HepG2 (cell line): ENCODE data around the gene TRIM3. TPM values are rescaled to one million over a fixed set of nuclear protein-coding genes. Genes with fewer than 3 reads are reported as not detected.

Experiments used
- ATAC-seq: fragments of 200-7000 bp; cut with Tn5 transposase; 3 replicates; pipeline ENCODE4 v1.9.1; 2020; ENCODE audit warnings: mild to moderate bottlenecking, moderate library complexity
- BruUV-seq: library from RNA; stranded (reverse); fragments of 400-500 nt; replicated peaks from 2 replicates; lab custom pipeline; 2021; lab: Mats Ljungman, UMichigan
- CTCF ChIA-PET: fragments of 300-600 bp; formaldehyde crosslinking; extraction: SDS; loops from one replicate; lab custom pipeline; 2021; ENCODE audit warnings: low total read pairs, inconsistent platforms, low intra/inter-chr PET ratio; lab: Yijun Ruan, JAX
- POLR2A ChIA-PET: fragments of 350-600 bp; sonication (Branson Sonifier 250); formaldehyde crosslinking; loops from one replicate; lab custom pipeline; 2020; ENCODE audit warnings: antibody characterized with exemption, inconsistent platforms; lab: Yijun Ruan, JAX
- DNase-seq: peaks from one replicate; pipeline ENCODE4 v3.0.0-alpha.2; 2015; ENCODE audit warnings: low spot score
- FAIRE-seq: peaks from 3 replicates; lab custom pipeline; 2011; peaks lifted over from hg19 to GRCh38; lab: Jason Lieb, UNC
- H2AFZ ChIP-seq: one replicate; pipeline ENCODE4 v1.6.1; 2011; ENCODE audit warnings: low read length, inconsistent platforms
- H3K27ac ChIP-seq: fragments of 300-600 bp; 3 replicates; pipeline ENCODE4 v1.8.0; 2011; ENCODE audit warnings: mixed run types, mild to moderate bottlenecking, mixed read lengths, low read length, inconsistent platforms; ENCODE audit not compliant: insufficient read depth; ENCODE audit errors: extremely low read length
- H3K27me3 ChIP-seq, 2 experiments: fragments of 200-600 bp in 1 of 2; 2 replicates in 1 of 2; 3 replicates in 1 of 2; pipeline versions ENCODE4 v1.6.0 to v1.8.0; 2011; ENCODE audit warnings: low read length in 2 of 2, mild to moderate bottlenecking in 2 of 2, moderate library complexity in 2 of 2, inconsistent platforms in 1 of 2; ENCODE audit not compliant: insufficient read depth in 2 of 2, control insufficient read depth in 1 of 2
- H3K36me3 ChIP-seq, 2 experiments: fragments of 200-600 bp in 1 of 2; replicated peaks in 1 of 2; 2 replicates in 1 of 2; 3 replicates in 1 of 2; pipeline versions ENCODE4 v1.5.1 to v1.8.0; 2011; ENCODE audit warnings: low read length in 2 of 2, inconsistent platforms in 1 of 2; ENCODE audit not compliant: insufficient read depth in 2 of 2, control insufficient read depth in 1 of 2
- H3K4me1 ChIP-seq: 2 replicates; pipeline ENCODE4 v1.5.1; 2012; ENCODE audit warnings: low read length, inconsistent platforms; ENCODE audit not compliant: insufficient read depth
- H3K4me2 ChIP-seq: 2 replicates; pipeline ENCODE4 v1.6.0; 2011; ENCODE audit warnings: low read depth, low read length, inconsistent platforms
- H3K4me3 ChIP-seq, 3 experiments: fragments of 200-600 bp in 1 of 3; sonication (generic), shearing (Covaris generic) in 1 of 3; replicated peaks in 1 of 3; 2 replicates each; pipeline ENCODE4 v1.5.1; 2011 to 2016; ENCODE audit warnings: low read length in 3 of 3, inconsistent platforms in 2 of 3, low read depth in 2 of 3, mild to moderate bottlenecking in 2 of 3, control low read depth in 1 of 3, mixed read lengths in 1 of 3; ENCODE audit not compliant: insufficient read depth in 1 of 3
- H3K79me2 ChIP-seq: one replicate; pipeline ENCODE4 v1.6.1; 2011; ENCODE audit warnings: low read length, inconsistent platforms; ENCODE audit not compliant: insufficient read depth
- H3K9ac ChIP-seq: 2 replicates; pipeline ENCODE4 v1.6.0; 2011; ENCODE audit warnings: mild to moderate bottlenecking, low read depth, low read length, inconsistent platforms; ENCODE audit not compliant: insufficient read depth
- H3K9me3 ChIP-seq: 2 replicates; pipeline ENCODE4 v1.5.1; 2012; ENCODE audit warnings: mild to moderate bottlenecking, low read length
- H4K20me1 ChIP-seq: 2 replicates; pipeline ENCODE4 v1.6.0; 2011; ENCODE audit warnings: inconsistent platforms, mild to moderate bottlenecking, low read length, moderate library complexity; ENCODE audit not compliant: insufficient read depth
- CENPT ChIP-seq: sonication (generic); formaldehyde crosslinking; IDR thresholded peaks from 2 replicates; pipeline ENCODE4 v1.8.0; 2022; ENCODE audit warnings: low read depth, mild to moderate bottlenecking, moderate library complexity, missing genetic modification reagents
- MBD4 ChIP-seq: IDR thresholded peaks from 2 replicates; pipeline ENCODE4 v1.6.1; 2012; ENCODE audit warnings: low read length, inconsistent platforms, borderline replicate concordance
- RORA ChIP-seq: sonication (generic); formaldehyde crosslinking; IDR thresholded peaks from 2 replicates; pipeline ENCODE4 v1.5.0; 2020; ENCODE audit warnings: mild to moderate bottlenecking, missing genetic modification reagents, moderate library complexity
- TGIF2 ChIP-seq: IDR thresholded peaks from 2 replicates; pipeline ENCODE4 v1.6.1; 2016; ENCODE audit warnings: control low read depth, missing compliant biosample characterization
- WIZ ChIP-seq: sonication (generic); formaldehyde crosslinking; IDR thresholded peaks from 2 replicates; pipeline ENCODE4 v1.5.1; 2020; ENCODE audit warnings: mild to moderate bottlenecking, missing genetic modification reagents
- ZFP82 ChIP-seq: sonication (generic); formaldehyde crosslinking; IDR thresholded peaks from 2 replicates; pipeline ENCODE4 v1.5.1; 2020; ENCODE audit warnings: mild to moderate bottlenecking, missing genetic modification reagents, borderline replicate concordance
- ZNF790 ChIP-seq: sonication (generic); formaldehyde crosslinking; IDR thresholded peaks from 2 replicates; pipeline ENCODE4 v1.8.0; 2022; ENCODE audit warnings: missing genetic modification reagents, mild to moderate bottlenecking, borderline replicate concordance
- WGBS: methylation state at CpG from one replicate; pipeline ENCODE4 v1.1.6; 2017; ENCODE audit warnings: low lambda C conversion rate; 5-methylcytosine and 5-hydroxymethylcytosine counted together
- in situ Hi-C: cut with HindIII; loops from 2 replicates; pipeline ENCODE4 v1.10.0; 2017; ENCODE audit warnings: low pct_unique_long_range_greater_than_20kb; ENCODE audit not compliant: extremely low pct_ligation_motif_present
- intact Hi-C: fragments of 100-400 bp; cut with micrococcal nuclease; formaldehyde crosslinking; loops from one replicate; pipeline ENCODE4 v1.10.0; 2022; ENCODE audit not compliant: unreplicated experiment
- polyA plus RNA-seq, 8 experiments: library from polyadenylated mRNA; depleted of rRNA in 3 of 8; stranded (reverse) in 7 of 8; unstranded in 1 of 8; fragments of >200 nt; fragmentation: Illumina TruSeq in 4 of 8; extraction: Trizol in 4 of 8; gene quantifications; 2 replicates each; pipeline versions ENCODE4 v1.2.1 to v1.2.3, GENCODE V29; 2011 to 2016; ENCODE audit warnings: low read depth in 4 of 8, missing spikeins in 1 of 8, mixed read lengths in 1 of 8; ENCODE audit not compliant: insufficient read depth in 1 of 8
- total RNA-seq, 5 experiments: library from RNA; depleted of rRNA; stranded (reverse); fragments of >200 nt; fragmentation: Illumina TruSeq; extraction: Trizol; gene quantifications; 2 replicates each; pipeline ENCODE4 v1.2.3, GENCODE V29; 2016; ENCODE audit warnings: low read depth in 1 of 5
- TF ChIP-seq, protein P1 (sequence below): sonication (generic); formaldehyde crosslinking; IDR thresholded peaks from 2 replicates; pipeline ENCODE4 v1.4.0; 2020; ENCODE audit warnings: missing genetic modification reagents, borderline replicate concordance
- TF ChIP-seq, protein P2 (sequence below): sonication (generic); formaldehyde crosslinking; IDR thresholded peaks from 2 replicates; pipeline ENCODE4 v1.4.0; 2020; ENCODE audit warnings: mild to moderate bottlenecking, low read depth, missing genetic modification reagents

TRIM3 gene
- total and polyA plus RNA-seq, 2 of the 13 experiments (the other 11 are each of a cell fraction or from before 2014, with no cell fraction given), result 3.6 to 6.3 TPM

DNA sequence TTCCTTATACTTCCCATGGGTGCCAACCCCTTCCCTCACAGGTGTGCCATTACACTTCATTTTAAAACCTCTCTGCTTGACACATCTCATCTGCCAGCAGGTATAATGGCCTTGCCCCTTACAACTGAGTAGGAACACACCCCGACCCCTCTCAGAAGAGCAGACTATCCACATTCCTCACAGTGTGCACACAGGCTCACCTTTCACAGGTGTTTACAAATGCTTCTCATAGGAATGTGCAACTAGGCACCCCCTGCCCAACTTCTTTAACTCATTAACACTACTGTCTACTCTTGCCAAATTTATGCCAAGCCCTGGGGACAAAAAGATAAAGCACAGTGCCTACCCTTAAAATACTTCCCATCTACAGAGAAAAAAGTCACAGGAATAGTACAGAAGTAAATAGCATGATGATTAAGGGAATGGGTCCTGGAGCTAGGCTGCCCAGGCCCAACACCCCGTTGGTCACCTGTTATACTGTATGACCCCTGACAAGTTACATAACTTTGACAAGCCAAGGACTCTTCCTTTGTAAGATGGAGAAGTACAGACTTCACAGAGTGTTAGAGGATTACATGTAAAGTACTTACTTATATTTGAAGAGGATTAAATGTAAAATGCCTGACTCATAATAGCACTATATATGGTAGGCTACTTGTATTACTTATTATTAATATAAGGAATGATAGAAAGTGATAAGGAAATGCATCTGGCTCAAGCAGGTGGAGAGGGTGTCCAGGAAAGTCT lies 15.2 kb downstream of the TRIM3 start:
- H3K4me2 ChIP-seq, result no peak overlapping the region
- no peak overlapping the region for H3K4me3 ChIP-seq
- no peaks in the 10 kb centered on the region for H3K27me3 ChIP-seq
- peaks cover 0 to 7% of the 10 kb centered on the region in 2 experiments; a peak in 3 of 5 replicates for H3K36me3 ChIP-seq
- no TSS peak for BruUV-seq
- H4K20me1 ChIP-seq, result no peaks in the 10 kb centered on the region
- no peaks in the 10 kb centered on the region for H3K9me3 ChIP-seq
- no peak overlapping the region for H3K9ac ChIP-seq
- FAIRE-seq (no peak), DNase-seq (no peak), ATAC-seq (no peak)
- in situ Hi-C loops (no loop called here), intact Hi-C loops (no loop called here)
- H3K27ac ChIP-seq, result no peak overlapping the region
- CTCF ChIA-PET, result no interaction called here
- no peak for TF ChIP-seq CENPT (CRISPR knock-in tag)
- TF ChIP-seq ZNF790 (CRISPR knock-in tag), result no peak
- no peak for TF ChIP-seq ZFP82 (CRISPR knock-in tag)
- TF ChIP-seq MBD4, result no peak
- TF ChIP-seq TGIF2, result no peak
- no peak for TF ChIP-seq RORA
- TF ChIP-seq, protein P1, sequence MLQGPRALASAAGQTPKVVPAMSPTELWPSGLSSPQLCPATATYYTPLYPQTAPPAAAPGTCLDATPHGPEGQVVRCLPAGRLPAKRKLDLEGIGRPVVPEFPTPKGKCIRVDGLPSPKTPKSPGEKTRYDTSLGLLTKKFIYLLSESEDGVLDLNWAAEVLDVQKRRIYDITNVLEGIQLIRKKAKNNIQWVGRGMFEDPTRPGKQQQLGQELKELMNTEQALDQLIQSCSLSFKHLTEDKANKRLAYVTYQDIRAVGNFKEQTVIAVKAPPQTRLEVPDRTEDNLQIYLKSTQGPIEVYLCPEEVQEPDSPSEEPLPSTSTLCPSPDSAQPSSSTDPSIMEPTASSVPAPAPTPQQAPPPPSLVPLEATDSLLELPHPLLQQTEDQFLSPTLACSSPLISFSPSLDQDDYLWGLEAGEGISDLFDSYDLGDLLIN (CRISPR knock-in tag), result no peak
- TF ChIP-seq WIZ, result no peak
- TF ChIP-seq, protein P2, sequence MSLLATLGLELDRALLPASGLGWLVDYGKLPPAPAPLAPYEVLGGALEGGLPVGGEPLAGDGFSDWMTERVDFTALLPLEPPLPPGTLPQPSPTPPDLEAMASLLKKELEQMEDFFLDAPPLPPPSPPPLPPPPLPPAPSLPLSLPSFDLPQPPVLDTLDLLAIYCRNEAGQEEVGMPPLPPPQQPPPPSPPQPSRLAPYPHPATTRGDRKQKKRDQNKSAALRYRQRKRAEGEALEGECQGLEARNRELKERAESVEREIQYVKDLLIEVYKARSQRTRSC (CRISPR knock-in tag), result no peak
- POLR2A ChIA-PET, result no interaction called here
- WGBS, result 71% methylated on average over 2 of the region's 2 CpGs
- no peaks in the 10 kb centered on the region for H3K4me1 ChIP-seq
- H3K79me2 ChIP-seq, result no peaks in the 10 kb centered on the region
- H2AFZ ChIP-seq, result no peak overlapping the region
